Neuron (in vitro differentiated cells): ENCODE data around the gene NCAM2.

Source experiments
- H2AFZ ChIP-seq: one replicate; pipeline ENCODE4 v1.6.1; 2013; ENCODE audit warnings: low read depth, mild to moderate bottlenecking, inconsistent platforms, low read length, moderate library complexity
- H3K27me3 ChIP-seq: one replicate; pipeline ENCODE4 v1.6.1; 2013; ENCODE audit warnings: low read length; ENCODE audit not compliant: insufficient read depth
- H3K36me3 ChIP-seq: one replicate; pipeline ENCODE4 v1.6.1; 2013; ENCODE audit warnings: low read length; ENCODE audit not compliant: insufficient read depth
- H3K4me1 ChIP-seq: one replicate; pipeline ENCODE4 v1.6.1; 2013; ENCODE audit warnings: low read length; ENCODE audit not compliant: insufficient read depth
- H3K4me3 ChIP-seq: 2 replicates; pipeline ENCODE4 v1.5.1; 2013; ENCODE audit warnings: mild to moderate bottlenecking, low read length, moderate library complexity
- H3K9me3 ChIP-seq: one replicate; pipeline ENCODE4 v1.6.1; 2013; ENCODE audit warnings: low read length

NCAM2 gene

GRCh38 chr21:21457077-21457476 lies 458.9 kb downstream of the NCAM2 start:
- H3K9me3 ChIP-seq, result no peaks in the 10 kb centered on the region
- H3K4me3 ChIP-seq, result no peak overlapping the region
- no peaks in the 10 kb centered on the region for H3K36me3 ChIP-seq
- H3K27me3 ChIP-seq, result no peaks in the 10 kb centered on the region
- H2AFZ ChIP-seq, result no peak overlapping the region
- no peaks in the 10 kb centered on the region for H3K4me1 ChIP-seq

GRCh38 chr21:21458124-21458631 lies 460.0 kb downstream of the NCAM2 start:
- H2AFZ ChIP-seq, result no peak overlapping the region
- H3K4me1 ChIP-seq, result no peaks in the 10 kb centered on the region
- no peak overlapping the region for H3K4me3 ChIP-seq
- H3K9me3 ChIP-seq, result no peaks in the 10 kb centered on the region
- H3K27me3 ChIP-seq, result no peaks in the 10 kb centered on the region
- H3K36me3 ChIP-seq, result no peaks in the 10 kb centered on the region

- Histone ChIP-seq H3K9me3 (no peaks in the 10 kb centered on the region), H3K4me1 (no peaks in the 10 kb centered on the region), H3K4me3 (no peak overlapping the region), H3K36me3 (no peaks in the 10 kb centered on the region), H2AFZ (no peak overlapping the region), H3K27me3 (no peaks in the 10 kb centered on the region)
Observed at GRCh38 chr21:21460979-21461378, 462.8 kb downstream of the NCAM2 start.

- no peaks in the 10 kb centered on the region for H3K27me3 ChIP-seq
- no peak overlapping the region for H3K4me3 ChIP-seq
- no peak overlapping the region for H2AFZ ChIP-seq
- no peaks in the 10 kb centered on the region for H3K4me1 ChIP-seq
- H3K36me3 ChIP-seq, result no peaks in the 10 kb centered on the region
- H3K9me3 ChIP-seq, result no peaks in the 10 kb centered on the region
Observed at GRCh38 chr21:21463456-21463855, 465.2 kb downstream of the NCAM2 start.

- Histone ChIP-seq H3K27me3 (no peaks in the 10 kb centered on the region), H3K9me3 (no peaks in the 10 kb centered on the region), H2AFZ (no peak overlapping the region), H3K4me3 (no peak overlapping the region), H3K4me1 (no peaks in the 10 kb centered on the region), H3K36me3 (no peaks in the 10 kb centered on the region)
Observed at GRCh38 chr21:21464684-21465083, 466.5 kb downstream of the NCAM2 start.

- H3K4me3 ChIP-seq, result no peak overlapping the region
- no peaks in the 10 kb centered on the region for H3K27me3 ChIP-seq
- H2AFZ ChIP-seq, result no peak overlapping the region
- no peaks in the 10 kb centered on the region for H3K4me1 ChIP-seq
- H3K36me3 ChIP-seq, result no peaks in the 10 kb centered on the region
- H3K9me3 ChIP-seq, result no peaks in the 10 kb centered on the region
Observed at GRCh38 chr21:21466752-21467151, 468.5 kb downstream of the NCAM2 start.

GRCh38 chr21:21468003-21468402 lies 469.8 kb downstream of the NCAM2 start:
- Histone ChIP-seq H3K4me1 (no peaks in the 10 kb centered on the region), H3K36me3 (no peaks in the 10 kb centered on the region), H2AFZ (no peak overlapping the region), H3K27me3 (no peaks in the 10 kb centered on the region), H3K4me3 (no peak overlapping the region), H3K9me3 (no peaks in the 10 kb centered on the region)

- Histone ChIP-seq H3K27me3 (no peaks in the 10 kb centered on the region), H3K4me1 (no peaks in the 10 kb centered on the region), H3K36me3 (no peaks in the 10 kb centered on the region), H3K9me3 (no peaks in the 10 kb centered on the region), H3K4me3 (no peak overlapping the region), H2AFZ (no peak overlapping the region)
Observed at GRCh38 chr21:21481239-21481638, 483.0 kb downstream of the NCAM2 start.

GRCh38 chr21:21508859-21509258 lies 510.6 kb downstream of the NCAM2 start:
- Histone ChIP-seq H2AFZ (no peak overlapping the region), H3K4me1 (no peaks in the 10 kb centered on the region), H3K36me3 (no peaks in the 10 kb centered on the region), H3K27me3 (no peaks in the 10 kb centered on the region), H3K4me3 (no peak overlapping the region), H3K9me3 (no peaks in the 10 kb centered on the region)

- H3K9me3 ChIP-seq, result no peaks in the 10 kb centered on the region
- H3K4me3 ChIP-seq, result no peak overlapping the region
- H2AFZ ChIP-seq, result no peak overlapping the region
- no peaks in the 10 kb centered on the region for H3K27me3 ChIP-seq
- no peaks in the 10 kb centered on the region for H3K4me1 ChIP-seq
- H3K36me3 ChIP-seq, result no peaks in the 10 kb centered on the region
Observed at GRCh38 chr21:21530680-21531079, 532.5 kb downstream of the NCAM2 start.

GRCh38 chr21:21547368-21547953 lies 549.3 kb downstream of the NCAM2 start:
- no peaks in the 10 kb centered on the region for H3K36me3 ChIP-seq
- H2AFZ ChIP-seq, result no peak overlapping the region
- H3K27me3 ChIP-seq, result no peaks in the 10 kb centered on the region
- no peaks in the 10 kb centered on the region for H3K9me3 ChIP-seq
- H3K4me3 ChIP-seq, result no peak overlapping the region
- no peaks in the 10 kb centered on the region for H3K4me1 ChIP-seq

- H3K9me3 ChIP-seq, result no peaks in the 10 kb centered on the region
- H3K27me3 ChIP-seq, result no peaks in the 10 kb centered on the region
- no peak overlapping the region for H2AFZ ChIP-seq
- H3K4me1 ChIP-seq, result no peaks in the 10 kb centered on the region
- no peaks in the 10 kb centered on the region for H3K36me3 ChIP-seq
- H3K4me3 ChIP-seq, result no peak overlapping the region
Observed at GRCh38 chr21:21559285-21560045, 561.3 kb downstream of the NCAM2 start.
